Measurements from ENCODE around the gene EVX2. TPM values are rescaled to one million over a fixed set of nuclear protein-coding genes. Genes with fewer than 3 reads are reported as not detected.
A peak's percentile ranks its signal among the peaks of the same experiment; 100 is the strongest.

EVX2 gene
- total RNA-seq, 2 donors from 2014 or later = not detected

DNA sequence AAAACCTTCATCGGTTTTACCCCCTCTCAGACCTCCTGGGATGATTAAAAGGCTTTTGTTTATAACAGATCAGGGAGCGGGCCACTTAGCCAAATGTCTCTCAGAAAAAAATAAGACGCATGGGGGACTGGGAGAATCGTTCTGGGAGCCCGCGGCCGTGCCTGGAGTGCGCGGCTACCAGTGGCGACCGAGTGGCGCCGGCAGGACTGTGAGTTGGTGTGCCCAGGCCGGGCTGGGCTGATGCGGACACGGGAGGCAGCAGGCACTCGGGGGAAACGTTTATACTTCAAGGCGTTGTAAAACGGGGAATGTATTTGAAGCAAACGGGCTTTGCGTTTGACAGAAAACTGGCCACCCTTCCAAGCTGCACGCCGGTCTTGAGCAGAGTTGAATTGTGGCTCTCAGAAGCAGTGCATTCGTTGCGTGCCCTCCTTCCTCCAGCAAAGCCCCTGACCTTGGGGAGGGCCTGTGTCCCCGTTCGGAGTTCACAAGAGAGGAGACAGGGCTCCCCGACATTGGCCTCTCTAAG, 28.1 kb upstream of the EVX2 start:
- Histone ChIP-seq H3K4me3 (no peak overlapping the region), H3K9me3 (no peaks in the 10 kb centered on the region), H3K4me1 (peaks cover 0 to 25% of the 10 kb centered on the region in 2 donors), H3K27ac (no peak overlapping the region), H3K27me3 (peaks cover 79 to 89% of the 10 kb centered on the region in 2 donors), H3K36me3 (no peaks in the 10 kb centered on the region)
- TF ChIP-seq, protein P1, sequence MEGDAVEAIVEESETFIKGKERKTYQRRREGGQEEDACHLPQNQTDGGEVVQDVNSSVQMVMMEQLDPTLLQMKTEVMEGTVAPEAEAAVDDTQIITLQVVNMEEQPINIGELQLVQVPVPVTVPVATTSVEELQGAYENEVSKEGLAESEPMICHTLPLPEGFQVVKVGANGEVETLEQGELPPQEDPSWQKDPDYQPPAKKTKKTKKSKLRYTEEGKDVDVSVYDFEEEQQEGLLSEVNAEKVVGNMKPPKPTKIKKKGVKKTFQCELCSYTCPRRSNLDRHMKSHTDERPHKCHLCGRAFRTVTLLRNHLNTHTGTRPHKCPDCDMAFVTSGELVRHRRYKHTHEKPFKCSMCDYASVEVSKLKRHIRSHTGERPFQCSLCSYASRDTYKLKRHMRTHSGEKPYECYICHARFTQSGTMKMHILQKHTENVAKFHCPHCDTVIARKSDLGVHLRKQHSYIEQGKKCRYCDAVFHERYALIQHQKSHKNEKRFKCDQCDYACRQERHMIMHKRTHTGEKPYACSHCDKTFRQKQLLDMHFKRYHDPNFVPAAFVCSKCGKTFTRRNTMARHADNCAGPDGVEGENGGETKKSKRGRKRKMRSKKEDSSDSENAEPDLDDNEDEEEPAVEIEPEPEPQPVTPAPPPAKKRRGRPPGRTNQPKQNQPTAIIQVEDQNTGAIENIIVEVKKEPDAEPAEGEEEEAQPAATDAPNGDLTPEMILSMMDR (IDR thresholded peaks at IDR 0.05) = no peak
- DNase-seq (ENCODE audit: low spot score) = no peak

DNA sequence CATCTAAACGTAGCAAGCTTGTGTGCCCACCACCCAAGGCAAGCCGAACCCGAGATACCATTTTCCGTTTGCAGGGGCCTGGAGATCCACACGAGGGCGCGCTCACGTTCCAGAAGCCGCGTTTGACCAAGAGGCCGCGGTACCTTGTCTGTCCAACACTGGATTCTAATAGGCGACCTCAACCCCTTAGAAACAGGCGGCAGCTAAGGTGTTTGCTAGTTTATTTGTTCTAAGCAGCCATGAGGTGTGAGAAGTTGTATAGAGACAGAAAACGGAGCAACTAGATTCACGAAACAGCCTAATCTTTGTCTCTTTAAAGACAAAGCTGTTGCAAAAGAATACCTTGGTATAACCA, 27.5 kb upstream of the EVX2 start:
- H3K36me3 ChIP-seq = no peaks in the 10 kb centered on the region
- peaks cover 80 to 89% of the 10 kb centered on the region in 2 donors for H3K27me3 ChIP-seq
- TF ChIP-seq, protein P1 (IDR thresholded peaks at IDR 0.05) = peak; percentile 17 to 64
- H3K9me3 ChIP-seq = no peaks in the 10 kb centered on the region
- H3K4me1 ChIP-seq = peaks cover 0 to 27% of the 10 kb centered on the region in 2 donors
- no peak overlapping the region for H3K27ac ChIP-seq
- H3K4me3 ChIP-seq = no peak overlapping the region
- DNase-seq (ENCODE audit: low spot score) = no peak

DNA sequence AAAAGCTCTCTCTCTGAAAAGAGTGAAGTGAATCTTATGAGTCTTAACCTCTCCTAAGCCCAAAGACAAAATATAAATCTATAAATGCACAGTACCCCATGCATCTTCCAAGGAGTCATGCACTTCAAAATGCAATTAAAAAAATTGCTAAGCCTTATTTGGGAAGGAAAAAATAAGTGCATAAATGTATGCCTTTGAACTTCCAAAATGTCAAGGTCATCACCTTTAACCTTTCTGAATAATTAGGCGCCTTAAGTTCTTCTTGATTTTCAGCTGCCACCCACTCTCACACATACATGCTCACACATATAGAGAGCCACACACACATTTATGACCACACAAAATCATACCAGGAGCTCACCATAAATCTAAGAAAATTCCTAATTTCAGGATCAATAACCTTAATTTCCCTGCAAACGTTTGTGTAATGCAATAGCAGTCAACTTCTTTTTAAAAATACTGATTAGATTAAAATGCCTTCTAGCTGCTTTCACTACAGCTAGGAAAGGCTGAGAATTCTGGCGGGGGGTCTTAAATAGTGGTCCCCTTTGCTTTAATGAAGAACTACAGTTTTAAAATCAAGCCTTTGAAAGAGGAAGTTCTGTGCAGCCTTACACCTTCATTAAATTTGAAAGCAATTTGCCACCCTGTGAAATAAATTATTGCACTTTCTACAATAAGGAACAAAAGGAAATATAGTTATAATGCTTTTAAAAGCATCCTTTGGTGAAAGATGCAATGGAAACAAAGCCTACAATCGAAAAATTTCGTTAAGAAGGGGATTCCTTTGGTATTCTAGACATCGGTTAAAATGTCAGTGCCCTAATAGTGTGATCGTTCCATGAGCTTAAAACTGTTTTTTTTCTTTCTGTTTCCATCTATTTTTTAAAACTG, 26.9 kb upstream of the EVX2 start:
- Histone ChIP-seq H3K36me3 (no peaks in the 10 kb centered on the region), H3K27me3 (peaks cover 74 to 89% of the 10 kb centered on the region in 2 donors), H3K27ac (no peak overlapping the region), H3K4me1 (peaks cover 0 to 25% of the 10 kb centered on the region in 2 donors), H3K9me3 (no peaks in the 10 kb centered on the region), H3K4me3 (no peak overlapping the region)
- no peak for DNase-seq (ENCODE audit: low spot score)
- TF ChIP-seq, protein P1 (IDR thresholded peaks at IDR 0.05) = no peak

DNA sequence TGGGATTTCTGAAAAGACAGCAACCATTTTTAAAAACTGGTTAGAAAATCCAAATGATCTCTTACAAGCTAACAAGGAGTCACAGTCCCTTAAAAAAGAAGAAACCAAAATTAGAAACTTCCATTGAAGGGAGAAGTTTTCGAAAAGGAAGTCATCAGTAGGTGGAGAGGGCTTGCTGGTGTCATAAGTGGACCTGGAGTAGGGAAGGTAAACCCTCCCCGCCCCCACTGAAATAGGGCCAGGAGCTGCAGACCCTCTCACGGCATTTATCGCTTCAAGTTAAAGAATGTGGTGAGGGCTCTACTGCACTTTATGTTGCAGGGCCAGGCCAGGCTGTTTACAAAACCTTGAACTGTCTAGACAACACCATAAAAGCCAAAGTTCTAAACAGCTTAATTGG, 26.2 kb upstream of the EVX2 start:
- Histone ChIP-seq H3K36me3 (no peaks in the 10 kb centered on the region), H3K27ac (no peak overlapping the region), H3K27me3 (peaks cover 73 to 92% of the 10 kb centered on the region in 2 donors), H3K4me3 (no peak overlapping the region), H3K4me1 (peaks cover 0 to 26% of the 10 kb centered on the region in 2 donors), H3K9me3 (no peaks in the 10 kb centered on the region)
- TF ChIP-seq, protein P1 (IDR thresholded peaks at IDR 0.05) = no peak
- DNase-seq (ENCODE audit: low spot score) = no peak

DNA sequence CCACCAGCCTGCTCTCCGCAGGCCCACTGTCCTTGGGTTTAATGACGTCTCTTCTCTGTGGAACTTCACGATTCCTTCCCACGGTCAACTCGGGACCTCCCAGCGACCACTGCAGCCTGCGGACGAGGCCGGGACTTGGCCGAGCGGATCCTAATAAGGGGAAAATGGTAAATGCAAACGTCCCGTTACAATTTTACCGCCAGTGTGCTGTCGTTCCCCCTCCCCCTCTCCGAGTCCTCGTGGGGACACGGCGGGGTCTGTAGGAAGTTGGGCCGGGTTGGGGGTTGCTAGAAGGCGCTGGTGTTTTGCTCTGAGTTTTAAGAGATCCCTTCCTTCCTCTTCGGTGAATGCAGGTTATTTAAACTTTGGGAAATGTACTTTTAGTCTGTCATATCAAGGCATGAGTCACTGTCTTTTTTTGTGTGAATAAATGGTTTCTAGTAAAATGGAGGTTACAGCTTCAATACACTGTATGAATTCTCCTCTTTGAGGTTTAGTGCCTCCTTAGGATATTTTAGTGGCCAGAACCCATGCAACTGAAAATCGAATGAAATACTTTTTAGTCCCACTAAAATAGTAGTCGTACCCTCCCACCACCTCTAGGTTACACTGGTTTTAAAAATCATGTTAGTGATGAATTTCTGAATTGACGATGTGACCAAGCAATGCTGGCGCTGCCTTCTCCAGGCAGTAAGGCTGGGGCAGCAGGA, 25.6 kb upstream of the EVX2 start:
- Histone ChIP-seq H3K9me3 (no peaks in the 10 kb centered on the region), H3K4me3 (no peak overlapping the region), H3K27me3 (peaks cover 71 to 92% of the 10 kb centered on the region in 2 donors), H3K27ac (no peak overlapping the region), H3K4me1 (peaks cover 0 to 32% of the 10 kb centered on the region in 2 donors), H3K36me3 (no peaks in the 10 kb centered on the region)
- no peak for DNase-seq (ENCODE audit: low spot score)
- TF ChIP-seq, protein P1 (IDR thresholded peaks at IDR 0.05) = no peak

Data from right atrium auricular region (tissue), 2 donors.